ENCODE results near the gene CRKL.

DNA sequence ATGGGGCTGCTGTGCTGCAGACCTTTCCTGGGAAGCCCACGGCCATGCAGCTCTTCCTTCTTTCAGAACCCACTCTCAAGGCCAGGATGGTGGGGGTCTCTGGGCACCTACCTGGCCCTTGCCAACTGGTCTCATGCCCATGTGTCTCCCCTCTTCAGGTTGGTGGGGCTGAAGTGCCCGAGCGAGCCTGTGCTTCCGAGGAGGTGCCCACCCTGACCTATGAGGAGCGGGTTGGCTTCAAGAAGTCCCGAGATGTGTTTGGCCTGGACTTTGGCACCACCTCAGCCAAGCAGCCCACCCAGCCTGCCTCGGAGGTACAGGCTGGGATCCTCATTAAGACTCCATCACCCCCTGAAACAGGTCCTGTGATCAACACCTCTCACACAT lies 74.8 kb downstream of the CRKL start:
- TF ChIP-seq POLR2A (IDR thresholded peaks at IDR 0.05; ENCODE audit: borderline replicate concordance, extremely low read depth, insufficient read depth, insufficient read length) (no peak), REST (IDR thresholded peaks at IDR 0.05; ENCODE audit: low read depth) (no peak), EZH2 (IDR thresholded peaks at IDR 0.05) (no peak)

Measured in HCT116 (cell line).